K562 (cell line): ENCODE measurements around the gene POLD1. TPM values are rescaled to one million over a fixed set of nuclear protein-coding genes. Genes with fewer than 3 reads are reported as not detected.

Experiments
- ATAC-seq: fragments of 200-7000 bp; cut with Tn5 transposase; 3 replicates; pipeline ENCODE4 v1.9.1; 2020; ENCODE audit warnings: moderate library complexity
- BruUV-seq: library from RNA; stranded (reverse); fragments of 400-500 nt; replicated peaks from 2 replicates; lab custom pipeline; 2021; lab: Mats Ljungman, UMichigan
- CTCF ChIA-PET: fragments of 300-600 bp; formaldehyde crosslinking; extraction: SDS; loops from one replicate; lab custom pipeline; 2021; ENCODE audit warnings: low intra/inter-chr PET ratio; lab: Yijun Ruan, JAX
- POLR2A ChIA-PET: fragments of 300-600, 350-650 bp; sonication (Branson Sonifier 250); formaldehyde crosslinking; extraction: SDS; loops from one replicate; lab custom pipeline; 2021; ENCODE audit warnings: antibody characterized with exemption, inconsistent platforms; lab: Yijun Ruan, JAX
- DNase-seq, 4 experiments: peaks; one replicate each; pipeline versions ENCODE4 v3.0.0 to v3.0.0-alpha.2; 2011 to 2018; ENCODE audit warnings: low spot score in 3 of 4, mixed read lengths in 3 of 4; ENCODE audit errors: extremely low read depth in 1 of 4
- FAIRE-seq: peaks from 2 replicates; lab custom pipeline; 2011; peaks lifted over from hg19 to GRCh38; lab: Jason Lieb, UNC
- H2AFZ ChIP-seq: 2 replicates; pipeline ENCODE4 v1.6.0; 2011; ENCODE audit warnings: low read depth, low read length, control low read depth, inconsistent platforms
- H3K27ac ChIP-seq: fragments of 200-600 bp; 3 replicates; pipeline ENCODE4 v1.8.0; 2011; ENCODE audit warnings: low read depth, mild to moderate bottlenecking, control low read depth, inconsistent platforms, low read length, moderate library complexity, mixed read lengths; ENCODE audit errors: extremely low read depth
- H3K27me3 ChIP-seq, 2 experiments: fragments of 300-600 bp in 1 of 2; 2 replicates in 1 of 2; 3 replicates in 1 of 2; pipeline versions ENCODE4 v1.6.0 to v1.8.0; 2011; ENCODE audit warnings: inconsistent platforms in 2 of 2, low read length in 2 of 2, mild to moderate bottlenecking in 1 of 2, mixed read lengths in 1 of 2, moderate library complexity in 1 of 2; ENCODE audit not compliant: control insufficient read depth in 2 of 2, insufficient read depth in 2 of 2
- H3K36me3 ChIP-seq: fragments of 300-600 bp; 3 replicates; pipeline ENCODE4 v1.8.0; 2011; ENCODE audit warnings: mild to moderate bottlenecking, low read length, inconsistent platforms; ENCODE audit not compliant: control insufficient read depth, insufficient read depth
- H3K4me1 ChIP-seq, 2 experiments: fragments of 200-600 bp in 1 of 2; replicated peaks in 1 of 2; 2 replicates in 1 of 2; 3 replicates in 1 of 2; pipeline versions ENCODE4 v1.5.1 to v1.8.0; 2011; ENCODE audit warnings: inconsistent platforms in 2 of 2, low read length in 2 of 2, mild to moderate bottlenecking in 1 of 2, mixed read lengths in 1 of 2, moderate library complexity in 1 of 2; ENCODE audit not compliant: control insufficient read depth in 2 of 2, insufficient read depth in 2 of 2
- H3K4me2 ChIP-seq: 2 replicates; pipeline ENCODE4 v1.6.1; 2011; ENCODE audit warnings: low read length, control low read depth, inconsistent platforms, mixed read lengths; ENCODE audit not compliant: insufficient read depth
- H3K4me3 ChIP-seq: fragments of 200-600 bp; sonication (generic), shearing (Covaris generic); 2 replicates; pipeline ENCODE4 v1.5.1; 2016; ENCODE audit warnings: control low read depth, inconsistent platforms
- H3K79me2 ChIP-seq: fragments of 200-600 bp; 3 replicates; pipeline ENCODE4 v1.8.0; 2011; ENCODE audit warnings: low read length, inconsistent platforms; ENCODE audit not compliant: control insufficient read depth, insufficient read depth
- H3K9ac ChIP-seq, 2 experiments: 2 replicates each; pipeline versions ENCODE4 v1.6.0 to v1.6.1; 2011; ENCODE audit warnings: low read depth in 2 of 2, low read length in 2 of 2, control low read depth in 1 of 2, inconsistent platforms in 1 of 2, mild to moderate bottlenecking in 1 of 2, mixed read lengths in 1 of 2; ENCODE audit not compliant: insufficient read depth in 1 of 2
- H3K9me1 ChIP-seq: one replicate; pipeline ENCODE4 v1.6.0; 2011; ENCODE audit warnings: inconsistent platforms, mild to moderate bottlenecking, low read length, moderate library complexity; ENCODE audit not compliant: control insufficient read depth, insufficient read depth
- H3K9me3 ChIP-seq: replicated peaks from 2 replicates; pipeline ENCODE4 v1.5.1; 2011; ENCODE audit warnings: low read depth, low read length, inconsistent platforms; ENCODE audit not compliant: control insufficient read depth, insufficient read depth
- H4K20me1 ChIP-seq: replicated peaks from 2 replicates; pipeline ENCODE4 v1.6.1; 2011; ENCODE audit warnings: low read length, inconsistent platforms, mixed read lengths; ENCODE audit not compliant: control insufficient read depth, insufficient read depth
- BDP1 ChIP-seq: IDR thresholded peaks from 3 replicates; pipeline ENCODE4 v1.6.1; 2011; ENCODE audit not compliant: insufficient read length, insufficient read depth
- MEF2D ChIP-seq: conservative IDR thresholded peaks from 2 replicates; pipeline ENCODE4 v1.6.1; 2016; ENCODE audit warnings: low read depth, missing genetic modification characterization, missing compliant biosample characterization
- PRDM10 ChIP-seq: fragments of 450-650 bp; IDR thresholded peaks from 2 replicates; pipeline ENCODE4 v1.6.1; 2018; ENCODE audit not compliant: partially characterized antibody
- RBM22 ChIP-seq: fragments of 200-400 bp; formaldehyde crosslinking; IDR thresholded peaks from 2 replicates; pipeline ENCODE4 v1.6.1; 2018; ENCODE audit warnings: low read length, low read depth; ENCODE audit not compliant: poor library complexity, severe bottlenecking
- RNF2 ChIP-seq: sonication (generic); IDR thresholded peaks from 2 replicates; pipeline ENCODE4 v1.6.1; 2016
- USF1 ChIP-seq: sonication (generic); formaldehyde crosslinking; IDR thresholded peaks from 2 replicates; pipeline ENCODE4 v1.9.0; 2022; ENCODE audit warnings: mild to moderate bottlenecking, missing genetic modification reagents
- ZNF165 ChIP-seq: fragments of 250-450 bp; sonication (Bioruptor Pico); IDR thresholded peaks from 2 replicates; pipeline ENCODE4 v1.4.0; 2020; ENCODE audit warnings: borderline replicate concordance
- WGBS: fragments of 100-300 bp; shearing (Covaris generic); methylation state at CpG from one replicate; pipeline ENCODE4 v1.1.6; 2016; ENCODE audit warnings: low coverage, mixed read lengths; ENCODE audit not compliant: insufficient coverage; ENCODE audit errors: missing lambda C conversion rate; 5-methylcytosine and 5-hydroxymethylcytosine counted together
- in situ Hi-C: fragments of 300-500 bp; cut with MboI; formaldehyde crosslinking; loops from 4 replicates; pipeline ENCODE4 v1.15.0; 2018; ENCODE audit warnings: inconsistent platforms, mixed read lengths
- intact Hi-C: fragments of 100-400 bp; cut with micrococcal nuclease; formaldehyde crosslinking; loops from 2 replicates; pipeline ENCODE4 v1.14.2; 2022
- polyA plus RNA-seq, 8 experiments: library from polyadenylated mRNA; depleted of rRNA in 4 of 8; stranded (reverse) in 5 of 8; unstranded in 3 of 8; fragments of >200 nt; fragmentation: Nextera tagmentation in 2 of 8; fragmentation: Illumina TruSeq in 1 of 8; extraction: Ambion mirVana in 2 of 8; extraction: Trizol in 1 of 8; gene quantifications; 2 replicates each; pipeline versions ENCODE4 v1.2.1 to v1.2.3, GENCODE V29; 2011 to 2014; ENCODE audit warnings: inconsistent platforms in 1 of 8, missing spikeins in 1 of 8
- total RNA-seq, 7 experiments: library from RNA; depleted of rRNA in 6 of 7; stranded (reverse); fragments of >200 nt in 6 of 7; fragmentation: Illumina TruSeq in 2 of 7; extraction: Trizol in 2 of 7; gene quantifications; 2 replicates each; pipeline versions ENCODE4 v1.2.1 to v1.2.3, GENCODE V29; 2011 to 2021; ENCODE audit warnings: low replicate concordance in 1 of 7

The POLD1 gene
- total and polyA plus RNA-seq, 9 of the 15 experiments (the other 6 are each of a cell fraction or from before 2014, with no cell fraction given) = 1.3 to 312 (median 47.8) TPM

- H3K9ac ChIP-seq = peak overlapping the region in 1 of 2 experiments; percentile 86; a peak in 2 of 4 replicates
- in situ Hi-C loops = no loop called here
- FAIRE-seq (no peak), DNase-seq (no peak), ATAC-seq (no peak)
- BruUV-seq = no TSS peak
- H3K9me1 ChIP-seq = no peaks in the 10 kb centered on the region
- no peak overlapping the region for H3K4me3 ChIP-seq
- CTCF ChIA-PET = no interaction called here
- peak overlapping the region; percentile 20; the same call in 1 of the 3 replicates for H3K27ac ChIP-seq
- H3K4me1 ChIP-seq = peaks cover 26 to 66% of the 10 kb centered on the region in 2 experiments
- peaks cover 2% of the 10 kb centered on the region for H4K20me1 ChIP-seq
- POLR2A ChIA-PET = interaction anchor here (0.6 to 0.7 kb wide), 2 partner anchors 41 to 50 kb away, joined by 3 to 4 read pairs; partner anchors contain the start of gene KCNC3
- no peak overlapping the region for H2AFZ ChIP-seq
- H3K27me3 ChIP-seq = no peaks in the 10 kb centered on the region
- WGBS = 96% methylated on average over 10 of the region's 10 CpGs
- no peaks in the 10 kb centered on the region for H3K9me3 ChIP-seq
- TF ChIP-seq USF1 (CRISPR knock-in tag) = no peak
- no peak for TF ChIP-seq BDP1
- no peak for TF ChIP-seq ZNF165 (CRISPR knock-in tag)
- no peak for TF ChIP-seq PRDM10
- no peak for TF ChIP-seq RNF2
- no peak for TF ChIP-seq MEF2D (tag)
- no peak for TF ChIP-seq RBM22
- H3K36me3 ChIP-seq = peaks cover 59% of the 10 kb centered on the region; the same call in 2 of the 3 replicates
- intact Hi-C loops = loop anchor here (5.0 kb wide), 1 partner anchor 278 kb away; no protein-coding TSS in a partner anchor
- H3K4me2 ChIP-seq = no peak overlapping the region
- peaks cover 29% of the 10 kb centered on the region for H3K79me2 ChIP-seq
Observed at GRCh38 chr19:50378863-50379236, 5.3 kb upstream of the POLD1 start.
